Prostate gland (tissue), 2 donors: ENCODE data around the gene CUX1.

Source experiments
- CTCF ChIP-seq, 4 experiments: fragments of 200-600 bp in 2 of 4; fragments of 450-650 bp in 2 of 4; sonication (generic) in 2 of 4; IDR thresholded peaks; 1 replicate in 3 of 4; 2 replicates in 1 of 4; pipeline ENCODE4 v1.5.1; 2016 to 2019; ENCODE audit warnings: antibody characterized with exemption in 4 of 4, mild to moderate bottlenecking in 2 of 4, moderate library complexity in 2 of 4
- POLR2A ChIP-seq: fragments of 450-650 bp; IDR thresholded peaks from one replicate; pipeline ENCODE4 v1.6.1; 2016; ENCODE audit warnings: antibody characterized with exemption, mild to moderate bottlenecking

- TF ChIP-seq POLR2A = no peak
- TF ChIP-seq CTCF (IDR thresholded peaks at IDR 0.05) = no peak
Measured at GRCh38 chr7:102138676-102139075, 321.2 kb downstream of the CUX1 start.
